CD14-positive monocyte (primary cell): Measurements from ENCODE around the gene RIT1. TPM values are rescaled to one million over a fixed set of nuclear protein-coding genes. Genes with fewer than 3 reads are reported as not detected.

ENCODE experiments used
- DNase-seq, 3 donors: peaks; one replicate each; pipeline ENCODE4 v3.0.0-alpha.2; 2011 to 2022
- H2AFZ ChIP-seq: 2 replicates; pipeline ENCODE4 v1.6.0; 2012; ENCODE audit warnings: mild to moderate bottlenecking, low read depth, low read length, inconsistent platforms; ENCODE audit not compliant: insufficient read depth, poor library complexity, severe bottlenecking
- H3K27ac ChIP-seq, 2 donors: 1 replicate in 1 of 2; 2 replicates in 1 of 2; pipeline ENCODE4 v1.5.1; 2012 to 2013; ENCODE audit warnings: low read length in 2 of 2, control low read depth in 1 of 2, inconsistent platforms in 1 of 2, low read depth in 1 of 2, mild to moderate bottlenecking in 1 of 2
- H3K27me3 ChIP-seq, 2 donors: one replicate each; pipeline versions ENCODE4 v1.6.0 to v1.6.1; 2011 to 2013; ENCODE audit warnings: low read length in 2 of 2; ENCODE audit not compliant: control insufficient read depth in 2 of 2, insufficient read depth in 2 of 2
- H3K36me3 ChIP-seq, 2 donors: replicated peaks in 1 of 2; 1 replicate in 1 of 2; 2 replicates in 1 of 2; pipeline versions ENCODE4 v1.5.1 to v1.6.1; 2012 to 2013; ENCODE audit warnings: low read length in 2 of 2, control low read depth in 1 of 2, inconsistent platforms in 1 of 2, mild to moderate bottlenecking in 1 of 2; ENCODE audit not compliant: insufficient read depth in 2 of 2, control insufficient read depth in 1 of 2
- H3K4me1 ChIP-seq, 2 donors: 1 replicate in 1 of 2; 2 replicates in 1 of 2; pipeline versions ENCODE4 v1.5.1 to v1.6.1; 2012 to 2013; ENCODE audit warnings: low read length in 2 of 2, control low read depth in 1 of 2, inconsistent platforms in 1 of 2, mild to moderate bottlenecking in 1 of 2, moderate library complexity in 1 of 2; ENCODE audit not compliant: insufficient read depth in 2 of 2, control insufficient read depth in 1 of 2
- H3K4me2 ChIP-seq: replicated peaks from 2 replicates; pipeline ENCODE3; 2012; ENCODE audit warnings: low read length, moderate library complexity, mild to moderate bottlenecking; ENCODE audit not compliant: poor library complexity, severe bottlenecking; ENCODE audit errors: extremely low read depth
- H3K4me3 ChIP-seq, 3 experiments: fragments of 200-600 bp in 1 of 3; sonication (generic) in 1 of 3; replicated peaks in 1 of 3; 1 replicate in 2 of 3; 2 replicates in 1 of 3; pipeline ENCODE4 v1.5.1; 2011 to 2013; ENCODE audit warnings: low read length in 3 of 3, mild to moderate bottlenecking in 3 of 3, control low read depth in 2 of 3, low read depth in 2 of 3, inconsistent platforms in 1 of 3, moderate library complexity in 1 of 3
- H3K79me2 ChIP-seq: 2 replicates; pipeline ENCODE4 v1.6.0; 2012; ENCODE audit warnings: mild to moderate bottlenecking, control low read depth, inconsistent platforms, low read length, moderate library complexity; ENCODE audit not compliant: insufficient read depth
- H3K9ac ChIP-seq: 2 replicates; pipeline ENCODE4 v1.6.0; 2017; ENCODE audit warnings: low read length, mild to moderate bottlenecking; ENCODE audit not compliant: insufficient read depth, poor library complexity, severe bottlenecking
- H3K9me3 ChIP-seq, 2 donors: replicated peaks in 1 of 2; 1 replicate in 1 of 2; 2 replicates in 1 of 2; pipeline versions ENCODE4 v1.5.1 to v1.6.1; 2012 to 2013; ENCODE audit warnings: low read length in 2 of 2, control low read depth in 1 of 2; ENCODE audit not compliant: control insufficient read depth in 1 of 2, insufficient read depth in 1 of 2
- H4K20me1 ChIP-seq: 2 replicates; pipeline ENCODE4 v1.6.0; 2012; ENCODE audit warnings: mild to moderate bottlenecking, low read length, control low read depth, moderate library complexity; ENCODE audit not compliant: insufficient read depth
- H3K27ac Mint-ChIP-seq, 7 donors: one replicate each; pipeline ENCODE4 v1.8.0; 2020; ENCODE audit warnings: mild to moderate bottlenecking in 7 of 7, mixed read lengths in 7 of 7, moderate library complexity in 6 of 7, inconsistent platforms in 2 of 7
- H3K27me3 Mint-ChIP-seq, 3 donors: one replicate each; pipeline ENCODE4 v1.8.0; 2021 to 2022; ENCODE audit warnings: low read depth in 3 of 3, mild to moderate bottlenecking in 3 of 3, mixed read lengths in 3 of 3, moderate library complexity in 3 of 3, inconsistent platforms in 1 of 3
- H3K36me3 Mint-ChIP-seq, 2 donors: one replicate each; pipeline ENCODE4 v1.8.0; 2020; ENCODE audit warnings: mixed read lengths in 2 of 2, inconsistent platforms in 1 of 2, mild to moderate bottlenecking in 1 of 2
- H3K4me1 Mint-ChIP-seq: one replicate; pipeline ENCODE4 v1.8.0; 2020; ENCODE audit warnings: mild to moderate bottlenecking, mixed read lengths
- H3K4me3 Mint-ChIP-seq, 2 donors: one replicate each; pipeline ENCODE4 v1.8.0; 2020; ENCODE audit warnings: mild to moderate bottlenecking in 2 of 2, mixed read lengths in 2 of 2, moderate library complexity in 1 of 2
- H3K9me3 Mint-ChIP-seq, 7 donors: one replicate each; pipeline ENCODE4 v1.8.0; 2020 to 2022; ENCODE audit warnings: mixed read lengths in 7 of 7, mild to moderate bottlenecking in 6 of 7, moderate library complexity in 6 of 7, inconsistent platforms in 2 of 7
- CTCF ChIP-seq: fragments of 200-600 bp; IDR thresholded peaks from one replicate; pipeline ENCODE4 v1.8.0; 2022; ENCODE audit warnings: antibody characterized with exemption, mild to moderate bottlenecking
- WGBS: methylation state at CpG from one replicate; pipeline ENCODE4 v1.1.5; 2013; ENCODE audit warnings: missing lambda C conversion rate; ENCODE audit not compliant: insufficient coverage; 5-methylcytosine and 5-hydroxymethylcytosine counted together
- intact Hi-C, 2 donors: fragments of 100-400 bp; cut with micrococcal nuclease; formaldehyde crosslinking; loops; one replicate each; pipeline versions ENCODE4 v1.15.0 to v1.15.1; 2023
- polyA plus RNA-seq, 3 donors: library from polyadenylated mRNA; depleted of rRNA in 1 of 3; unstranded in 2 of 3; stranded (reverse) in 1 of 3; fragments of 300-500 nt in 2 of 3; fragments of >200 nt in 1 of 3; fragmentation: Illumina TruSeq in 2 of 3; gene quantifications; 1 replicate in 2 of 3; 2 replicates in 1 of 3; pipeline ENCODE4 v1.2.3, GENCODE V29; 2012 to 2021

RIT1 gene
- polyA plus RNA-seq, 3 donors: 57.2 to 76.8 (median 69.6) TPM

- Mint-ChIP-seq H3K9me3 (peaks cover 0 to 7% (median 0%) of the 10 kb centered on the region in 7 donors), H3K4me3 (no peak overlapping the region), H3K27me3 (peaks cover 0 to 1% (median 0%) of the 10 kb centered on the region in 3 donors), H3K36me3 (peaks cover 79 to 95% of the 10 kb centered on the region in 2 donors), H3K4me1 (peaks cover 19% of the 10 kb centered on the region), H3K27ac (peak overlapping the region in 4 of 7 donors; percentile 7 to 75 (median 30))
- intact Hi-C loops: no loop called here
- Histone ChIP-seq H3K9me3 (no peaks in the 10 kb centered on the region), H3K79me2 (peaks cover 82% of the 10 kb centered on the region), H3K27me3 (no peaks in the 10 kb centered on the region), H3K4me1 (peaks cover 24 to 47% of the 10 kb centered on the region in 2 donors), H3K36me3 (peaks cover 96 to 98% of the 10 kb centered on the region in 2 donors), H3K4me2 (no peak overlapping the region), H3K4me3 (no peak overlapping the region), H3K27ac (peak overlapping the region; percentile 36 to 74), H4K20me1 (peaks cover 86% of the 10 kb centered on the region), H2AFZ (no peak overlapping the region), H3K9ac (no peak overlapping the region)
- WGBS: 93% methylated on average over 12 of the region's 13 CpGs
- no peak for TF ChIP-seq CTCF
- no peak for DNase-seq
Observed at GRCh38 chr1:155952505-155952890, 41.3 kb upstream of the RIT1 start.

GRCh38 chr1:155951753-155952504, 40.8 kb upstream of the RIT1 start:
- no peak overlapping the region for H2AFZ ChIP-seq
- no peak overlapping the region for H3K4me3 ChIP-seq
- H3K4me3 Mint-ChIP-seq: no peak overlapping the region
- peaks cover 77% of the 10 kb centered on the region for H3K79me2 ChIP-seq
- 87% methylated on average over 3 of the region's 6 CpGs for WGBS
- H3K9me3 ChIP-seq: no peaks in the 10 kb centered on the region
- peaks cover 0 to 7% (median 0%) of the 10 kb centered on the region in 7 donors for H3K9me3 Mint-ChIP-seq
- H3K27ac ChIP-seq: peak overlapping the region; percentile 36 to 74
- peaks cover 30 to 53% of the 10 kb centered on the region in 2 donors for H3K4me1 ChIP-seq
- peaks cover 96 to 98% of the 10 kb centered on the region in 2 donors for H3K36me3 ChIP-seq
- no peak overlapping the region for H3K9ac ChIP-seq
- peaks cover 25% of the 10 kb centered on the region for H3K4me1 Mint-ChIP-seq
- H4K20me1 ChIP-seq: peaks cover 82% of the 10 kb centered on the region
- DNase-seq: no peak
- H3K27me3 Mint-ChIP-seq: peaks cover 0 to 1% (median 0%) of the 10 kb centered on the region in 3 donors
- intact Hi-C loops: no loop called here
- peaks cover 79 to 95% of the 10 kb centered on the region in 2 donors for H3K36me3 Mint-ChIP-seq
- no peak overlapping the region for H3K4me2 ChIP-seq
- peak overlapping the region in 6 of 7 donors; percentile 7 to 81 (median 70) for H3K27ac Mint-ChIP-seq
- TF ChIP-seq CTCF: no peak
- H3K27me3 ChIP-seq: no peaks in the 10 kb centered on the region
